Retinal pigment epithelial cell (primary cell): ENCODE data around the gene KNCN.

Experiments used
- DNase-seq: peaks from one replicate; pipeline ENCODE4 v3.0.0-alpha.2; 2010; ENCODE audit warnings: low read depth
- H3K4me3 ChIP-seq: 2 replicates; pipeline ENCODE4 v1.5.1; 2011; ENCODE audit warnings: mild to moderate bottlenecking, low read length, control low read depth, moderate library complexity
- CTCF ChIP-seq: conservative IDR thresholded peaks from 2 replicates; pipeline ENCODE4 v1.5.1; 2011; ENCODE audit warnings: low read depth, low read length, control low read depth, inconsistent platforms

Gene KNCN

GRCh38 chr1:46558141-46558963 lies 6.9 kb upstream of the KNCN start:
- DNase-seq: no peak
- TF ChIP-seq CTCF: no peak
- H3K4me3 ChIP-seq: no peak overlapping the region

- no peak for DNase-seq
- TF ChIP-seq CTCF: no peak
- no peak overlapping the region for H3K4me3 ChIP-seq
Measured at GRCh38 chr1:46557403-46557802, 6.0 kb upstream of the KNCN start.

- TF ChIP-seq CTCF: no peak
- H3K4me3 ChIP-seq: no peak overlapping the region
- DNase-seq: peak; percentile 14
Measured at GRCh38 chr1:46556822-46557221, 5.4 kb upstream of the KNCN start.

- no peak overlapping the region for H3K4me3 ChIP-seq
- DNase-seq: no peak
- TF ChIP-seq CTCF: no peak
Measured at GRCh38 chr1:46555826-46556619, 4.6 kb upstream of the KNCN start.

GRCh38 chr1:46554597-46555381 lies 3.3 kb upstream of the KNCN start:
- no peak overlapping the region for H3K4me3 ChIP-seq
- TF ChIP-seq CTCF: no peak
- DNase-seq: no peak

GRCh38 chr1:46554236-46554596 lies 2.8 kb upstream of the KNCN start:
- TF ChIP-seq CTCF: no peak
- H3K4me3 ChIP-seq: no peak overlapping the region
- no peak for DNase-seq
